ENCODE measurements around the gene DDX47. TPM values are rescaled to one million over a fixed set of nuclear protein-coding genes. Genes with fewer than 3 reads are reported as not detected.

The DDX47 gene
- total and polyA plus RNA-seq, 10 of the 15 experiments (the other 5 are each of a cell fraction or from before 2014, with no cell fraction given): 84.8 to 266 (median 120) TPM

GRCh38 chr12:12836571-12836970, 23.4 kb downstream of the DDX47 start:
- Histone ChIP-seq H4K20me1 (ENCODE audit: control insufficient read depth, insufficient read depth) (no peaks in the 10 kb centered on the region), H3K4me1 (ENCODE audit: control insufficient read depth, insufficient read depth, low read length) (no peaks in the 10 kb centered on the region; the same call in 1 of the 2 replicates), H3K9ac (ENCODE audit: control insufficient read depth, insufficient read depth, low read length) (no peak overlapping the region), H3K4me2 (ENCODE audit: control insufficient read depth, insufficient read depth) (no peak overlapping the region), H3K4me3 (no peak overlapping the region), H2AFZ (ENCODE audit: control insufficient read depth, low read depth, low read length) (no peak overlapping the region), H3K36me3 (ENCODE audit: control insufficient read depth in 2 of 2, insufficient read depth in 2 of 2, low read length in 1 of 2) (peaks cover 3 to 25% of the 10 kb centered on the region in 2 experiments), H3K27ac (ENCODE audit: control insufficient read depth, insufficient read depth) (no peak overlapping the region), H3K27me3 (replicated peaks in 1 of 2; ENCODE audit: control insufficient read depth in 2 of 2, insufficient read depth in 2 of 2, low read length in 1 of 2) (no peaks in the 10 kb centered on the region), H3K9me3 (replicated peaks; ENCODE audit: control insufficient read depth, insufficient read depth, low read length) (no peaks in the 10 kb centered on the region; the same call in 2 of the 3 replicates), H3K79me2 (ENCODE audit: control insufficient read depth, insufficient read depth, low read length) (no peaks in the 10 kb centered on the region)
- ATAC-seq (no peak), DNase-seq (ENCODE audit: low read depth, low spot score) (no peak), FAIRE-seq (no peak)
- WGBS (ENCODE audit: insufficient coverage, insufficient replicate concordance, low lambda C conversion rate, missing lambda C conversion rate): 97% methylated on average over 6 of the region's 6 CpGs
- SMC1A ChIA-PET (ENCODE audit: uncharacterized antibody, unreplicated experiment): interaction anchor here (0.7 to 3.8 kb wide), 9 partner anchors 15 to 50 kb away, joined by 3 to 13 read pairs (median 3); no protein-coding TSS in a partner anchor
- no TSS peak for BruUV-seq (replicated peaks)
- CTCF ChIA-PET: interaction anchor here (0.7 to 3.6 kb wide), 17 partner anchors 8 to 458 kb away, joined by 3 to 38 read pairs (median 5); no protein-coding TSS in a partner anchor
- intact Hi-C loops (cut with micrococcal nuclease; ENCODE audit: unreplicated experiment) (loop anchor here (2.0 kb wide), 1 partner anchor 48 kb away; no protein-coding TSS in a partner anchor), in situ Hi-C loops (cut with MboI) (no loop called here)
- TF ChIP-seq NFXL1 (IDR thresholded peaks at IDR 0.05; ENCODE audit: borderline replicate concordance) (no peak), IRF3 (IDR thresholded peaks at IDR 0.05) (no peak), ZNF207 (IDR thresholded peaks at IDR 0.05; ENCODE audit: borderline replicate concordance) (no peak)
- RAD21 ChIA-PET (ENCODE audit: unreplicated experiment): interaction anchor here (0.7 to 2.5 kb wide), 4 partner anchors 23 to 375 kb away, joined by 3 to 7 read pairs (median 4); no protein-coding TSS in a partner anchor
- POLR2A ChIA-PET: interaction anchor here (0.5 to 0.7 kb wide), 2 partner anchors 19 to 100 kb away, joined by 3 to 5 read pairs; no protein-coding TSS in a partner anchor

All from GM12878 (cell line).